Bronchial epithelial cell (primary cell): ENCODE results near the gene NOS1AP. TPM values are rescaled to one million over a fixed set of nuclear protein-coding genes. Genes with fewer than 3 reads are reported as not detected.

Experiments
- DNase-seq: peaks from one replicate; pipeline ENCODE4 v3.0.0-alpha.2; 2010; ENCODE audit warnings: low read depth
- FAIRE-seq: peaks from 2 replicates; lab custom pipeline; 2011; peaks lifted over from hg19 to GRCh38; lab: Jason Lieb, UNC
- H3K27me3 ChIP-seq: 2 replicates; pipeline ENCODE4 v1.5.1; 2011; ENCODE audit warnings: low read length; ENCODE audit not compliant: control insufficient read depth, insufficient read depth
- H3K36me3 ChIP-seq: 2 replicates; pipeline ENCODE4 v1.5.1; 2011; ENCODE audit warnings: low read length; ENCODE audit not compliant: control insufficient read depth, insufficient read depth
- H3K4me3 ChIP-seq: 2 replicates; pipeline ENCODE4 v1.5.1; 2011; ENCODE audit warnings: mild to moderate bottlenecking, low read depth, low read length, control low read depth
- total RNA-seq: library from RNA; depleted of rRNA; stranded (reverse); fragments of >200 nt; gene quantifications from 2 replicates; pipeline ENCODE4 v1.2.1, GENCODE V29; 2014
- TF ChIP-seq, protein P1 (sequence below): IDR thresholded peaks from 2 replicates; pipeline ENCODE4 v1.5.1; 2011; ENCODE audit warnings: mild to moderate bottlenecking, moderate library complexity, low read length, control low read depth, inconsistent platforms; ENCODE audit not compliant: insufficient read depth, severe bottlenecking

The NOS1AP gene
- total RNA-seq, 1 donor from 2014 or later, result 1.3 TPM

DNA sequence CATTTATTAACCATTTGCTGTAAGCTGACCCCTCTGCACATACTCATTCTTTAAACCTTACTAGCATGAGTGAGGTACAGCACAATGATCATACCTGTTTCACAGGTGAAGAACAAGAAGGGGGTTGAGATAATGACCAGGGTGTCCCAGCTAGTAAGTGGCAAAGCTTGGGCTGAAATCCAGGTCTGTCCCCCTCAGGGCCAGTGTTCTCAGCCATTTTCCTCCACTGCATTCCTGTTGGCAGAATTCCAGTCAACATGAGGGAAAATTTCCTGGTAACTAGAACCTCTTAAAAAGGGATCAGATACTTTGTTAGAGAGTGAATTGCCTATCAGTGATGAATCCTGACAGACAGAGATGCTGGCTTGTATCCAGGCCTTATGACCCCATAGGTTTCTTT lies 259.0 kb downstream of the NOS1AP start:
- Histone ChIP-seq H3K36me3 (no peaks in the 10 kb centered on the region), H3K4me3 (no peak overlapping the region), H3K27me3 (no peaks in the 10 kb centered on the region)
- FAIRE-seq (peak; percentile 64), DNase-seq (no peak)
- TF ChIP-seq, protein P1, sequence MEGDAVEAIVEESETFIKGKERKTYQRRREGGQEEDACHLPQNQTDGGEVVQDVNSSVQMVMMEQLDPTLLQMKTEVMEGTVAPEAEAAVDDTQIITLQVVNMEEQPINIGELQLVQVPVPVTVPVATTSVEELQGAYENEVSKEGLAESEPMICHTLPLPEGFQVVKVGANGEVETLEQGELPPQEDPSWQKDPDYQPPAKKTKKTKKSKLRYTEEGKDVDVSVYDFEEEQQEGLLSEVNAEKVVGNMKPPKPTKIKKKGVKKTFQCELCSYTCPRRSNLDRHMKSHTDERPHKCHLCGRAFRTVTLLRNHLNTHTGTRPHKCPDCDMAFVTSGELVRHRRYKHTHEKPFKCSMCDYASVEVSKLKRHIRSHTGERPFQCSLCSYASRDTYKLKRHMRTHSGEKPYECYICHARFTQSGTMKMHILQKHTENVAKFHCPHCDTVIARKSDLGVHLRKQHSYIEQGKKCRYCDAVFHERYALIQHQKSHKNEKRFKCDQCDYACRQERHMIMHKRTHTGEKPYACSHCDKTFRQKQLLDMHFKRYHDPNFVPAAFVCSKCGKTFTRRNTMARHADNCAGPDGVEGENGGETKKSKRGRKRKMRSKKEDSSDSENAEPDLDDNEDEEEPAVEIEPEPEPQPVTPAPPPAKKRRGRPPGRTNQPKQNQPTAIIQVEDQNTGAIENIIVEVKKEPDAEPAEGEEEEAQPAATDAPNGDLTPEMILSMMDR, result no peak

DNA sequence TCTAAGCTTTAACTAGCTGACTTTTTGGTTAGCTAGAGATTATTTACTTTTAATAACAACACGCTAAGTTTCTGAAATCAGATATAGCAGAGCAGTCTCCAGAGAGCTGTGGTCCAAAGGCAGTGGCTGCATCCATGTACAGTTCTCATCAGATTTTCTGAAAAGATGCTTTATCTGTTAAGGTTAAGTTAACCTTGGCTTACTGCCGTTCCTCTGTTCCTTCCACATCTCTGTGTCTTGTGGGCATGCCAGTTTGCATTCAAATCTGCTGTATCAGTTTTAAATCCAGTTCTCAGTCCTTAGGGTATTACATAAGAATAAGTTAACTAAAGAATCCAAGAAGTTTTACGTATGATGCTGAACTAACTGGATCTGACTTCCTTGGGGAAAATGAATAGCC lies 260.3 kb downstream of the NOS1AP start:
- no peaks in the 10 kb centered on the region for H3K36me3 ChIP-seq
- TF ChIP-seq, protein P1, result no peak
- FAIRE-seq (no peak), DNase-seq (no peak)
- H3K4me3 ChIP-seq, result no peak overlapping the region
- H3K27me3 ChIP-seq, result no peaks in the 10 kb centered on the region

DNA sequence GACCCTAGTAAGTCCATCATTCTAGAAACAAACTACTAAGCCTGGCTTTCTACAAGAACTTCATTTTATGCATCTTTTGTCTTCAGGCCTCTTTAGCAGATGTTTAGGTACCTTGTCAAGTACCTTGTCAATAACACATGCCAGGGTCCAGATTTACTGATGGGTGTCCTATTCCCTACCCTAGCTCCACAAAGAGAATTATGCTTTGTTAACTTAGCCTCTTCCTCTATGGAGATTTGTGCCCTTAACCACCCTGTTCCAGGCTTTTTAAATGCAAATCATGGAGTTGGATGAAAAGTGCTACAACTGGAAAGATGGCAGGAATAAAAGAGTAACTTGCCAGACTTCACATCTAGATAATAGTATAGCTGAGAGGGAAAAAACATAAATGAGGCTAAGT lies 264.5 kb downstream of the NOS1AP start:
- TF ChIP-seq, protein P1, result no peak
- Histone ChIP-seq H3K4me3 (no peak overlapping the region), H3K27me3 (no peaks in the 10 kb centered on the region), H3K36me3 (no peaks in the 10 kb centered on the region)
- no peak for FAIRE-seq
- DNase-seq, result no peak

DNA sequence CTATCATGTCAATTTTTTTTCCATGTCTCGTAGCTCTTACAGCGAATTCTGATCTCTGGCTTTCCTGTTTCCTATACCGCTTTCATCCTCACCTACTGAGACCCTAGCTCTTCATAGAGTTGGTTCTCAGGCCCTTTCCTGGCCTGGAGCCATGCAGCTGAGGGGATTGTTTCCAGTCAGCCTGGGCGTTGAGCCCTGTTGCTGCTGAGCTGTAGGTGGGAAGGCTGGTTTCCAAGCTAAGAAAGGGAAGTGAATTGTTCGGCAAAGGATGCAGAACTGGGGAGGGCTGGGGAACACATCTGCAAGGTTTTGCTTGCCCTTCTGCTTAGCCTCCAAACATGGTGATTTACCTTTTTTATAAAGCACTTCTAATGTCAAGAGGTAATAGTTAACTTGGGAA lies 265.6 kb downstream of the NOS1AP start:
- no peak for FAIRE-seq
- no peaks in the 10 kb centered on the region for H3K27me3 ChIP-seq
- H3K4me3 ChIP-seq, result no peak overlapping the region
- TF ChIP-seq, protein P1, result no peak
- no peak for DNase-seq
- H3K36me3 ChIP-seq, result no peaks in the 10 kb centered on the region

DNA sequence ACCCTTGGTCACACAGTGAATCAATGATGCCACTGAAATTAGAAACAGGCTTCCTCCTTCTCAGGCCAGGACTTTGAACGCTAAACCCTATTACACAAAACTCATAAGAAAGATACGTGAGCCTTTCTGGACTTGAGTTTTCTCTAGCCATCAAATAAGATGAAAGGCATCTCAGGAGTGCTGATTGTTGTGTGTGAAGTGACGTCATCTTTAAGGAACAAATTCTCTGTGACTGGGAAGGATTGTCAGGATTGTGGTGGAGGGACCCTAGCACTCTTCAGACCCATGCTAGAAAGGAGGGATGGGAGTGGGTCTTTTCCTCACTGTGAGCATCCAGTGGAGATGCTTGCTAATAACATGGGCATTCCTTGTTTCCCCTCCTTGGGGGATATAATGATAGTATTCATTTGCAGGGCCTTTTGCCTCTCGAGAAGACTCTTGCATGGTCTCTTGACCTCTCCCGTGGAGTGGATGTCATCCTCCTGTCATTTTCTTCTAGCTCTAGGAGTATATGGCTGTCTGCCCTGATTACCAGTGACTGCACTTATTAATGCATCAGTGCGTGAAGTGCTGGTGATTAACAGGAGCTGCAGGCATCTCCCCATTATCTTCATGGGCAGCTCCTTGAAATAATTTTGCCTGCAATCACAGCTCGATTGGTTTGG lies 267.3 kb downstream of the NOS1AP start:
- no peak overlapping the region for H3K4me3 ChIP-seq
- H3K27me3 ChIP-seq, result no peaks in the 10 kb centered on the region
- no peak for FAIRE-seq
- no peaks in the 10 kb centered on the region for H3K36me3 ChIP-seq
- TF ChIP-seq, protein P1, result no peak
- DNase-seq, result no peak
